ENCODE measurements around the gene PRPF6. TPM values are rescaled to one million over a fixed set of nuclear protein-coding genes. Genes with fewer than 3 reads are reported as not detected.

PRPF6 gene
- total and polyA plus RNA-seq, 2 of the 13 experiments (the other 11 are each of a cell fraction or from before 2014, with no cell fraction given), result 63.7 to 101 TPM

DNA sequence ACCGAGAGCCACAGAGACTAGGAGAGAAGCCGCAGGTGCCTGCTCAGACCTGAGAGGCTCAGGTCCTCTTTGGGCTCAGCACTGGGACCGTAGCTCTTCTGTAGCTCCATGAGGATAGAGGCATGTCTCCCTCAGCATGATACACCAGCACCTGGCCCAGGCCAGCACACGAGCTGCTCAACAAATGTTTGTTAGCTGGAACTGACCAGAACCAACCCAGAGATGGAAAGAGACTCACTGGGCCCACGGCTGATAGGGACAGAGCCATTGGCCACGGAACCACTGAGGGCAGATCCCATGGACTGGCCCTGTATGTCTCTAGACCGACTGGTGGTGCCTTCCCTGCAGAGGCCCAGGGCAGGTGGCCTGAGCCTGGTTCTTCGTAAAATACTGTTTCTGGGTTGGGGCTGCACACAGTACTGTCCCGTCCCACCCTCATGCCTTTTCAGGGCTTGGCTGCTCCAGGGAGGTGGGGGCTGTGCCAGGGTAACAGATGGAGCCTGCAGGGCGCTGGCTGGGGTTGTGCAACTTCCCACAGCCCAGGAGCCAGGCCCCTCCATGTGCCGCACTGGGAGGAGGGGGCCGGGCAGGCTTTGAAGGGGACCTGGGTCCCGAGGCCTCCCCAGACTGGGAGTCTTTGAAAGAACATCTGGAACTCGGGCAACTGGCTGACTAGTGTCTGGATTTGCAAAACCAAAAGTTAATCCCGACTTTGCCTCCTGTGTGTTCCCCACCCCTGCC, 60.3 kb downstream of the PRPF6 start (continued):
- TF ChIP-seq, protein P1, sequence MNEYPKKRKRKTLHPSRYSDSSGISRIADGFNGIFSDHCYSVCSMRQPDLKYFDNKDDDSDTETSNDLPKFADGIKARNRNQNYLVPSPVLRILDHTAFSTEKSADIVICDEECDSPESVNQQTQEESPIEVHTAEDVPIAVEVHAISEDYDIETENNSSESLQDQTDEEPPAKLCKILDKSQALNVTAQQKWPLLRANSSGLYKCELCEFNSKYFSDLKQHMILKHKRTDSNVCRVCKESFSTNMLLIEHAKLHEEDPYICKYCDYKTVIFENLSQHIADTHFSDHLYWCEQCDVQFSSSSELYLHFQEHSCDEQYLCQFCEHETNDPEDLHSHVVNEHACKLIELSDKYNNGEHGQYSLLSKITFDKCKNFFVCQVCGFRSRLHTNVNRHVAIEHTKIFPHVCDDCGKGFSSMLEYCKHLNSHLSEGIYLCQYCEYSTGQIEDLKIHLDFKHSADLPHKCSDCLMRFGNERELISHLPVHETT (CRISPR knock-in tag; conservative IDR thresholded peaks at IDR 0.05), result 0 out of 2 replicates have a peak, but pooled peaks have one; percentile 27
- TF ChIP-seq NFKBIZ (CRISPR knock-in tag; IDR thresholded peaks at IDR 0.05), result peak; percentile 80; the same call in 1 of the 2 replicates
- TF ChIP-seq PITX1 (CRISPR knock-in tag; IDR thresholded peaks at IDR 0.05), result 0 out of 2 replicates have a peak, but pooled peaks have one; percentile 12
- TF ChIP-seq BORCS8-MEF2B (CRISPR knock-in tag; IDR thresholded peaks at IDR 0.05), result peak; percentile 60
- TF ChIP-seq, protein P2, sequence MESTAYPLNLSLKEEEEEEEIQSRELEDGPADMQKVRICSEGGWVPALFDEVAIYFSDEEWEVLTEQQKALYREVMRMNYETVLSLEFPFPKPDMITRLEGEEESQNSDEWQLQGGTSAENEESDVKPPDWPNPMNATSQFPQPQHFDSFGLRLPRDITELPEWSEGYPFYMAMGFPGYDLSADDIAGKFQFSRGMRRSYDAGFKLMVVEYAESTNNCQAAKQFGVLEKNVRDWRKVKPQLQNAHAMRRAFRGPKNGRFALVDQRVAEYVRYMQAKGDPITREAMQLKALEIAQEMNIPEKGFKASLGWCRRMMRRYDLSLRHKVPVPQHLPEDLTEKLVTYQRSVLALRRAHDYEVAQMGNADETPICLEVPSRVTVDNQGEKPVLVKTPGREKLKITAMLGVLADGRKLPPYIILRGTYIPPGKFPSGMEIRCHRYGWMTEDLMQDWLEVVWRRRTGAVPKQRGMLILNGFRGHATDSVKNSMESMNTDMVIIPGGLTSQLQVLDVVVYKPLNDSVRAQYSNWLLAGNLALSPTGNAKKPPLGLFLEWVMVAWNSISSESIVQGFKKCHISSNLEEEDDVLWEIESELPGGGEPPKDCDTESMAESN (CRISPR knock-in tag; conservative IDR thresholded peaks at IDR 0.05), result peak; percentile 89
- TF ChIP-seq, protein P3, sequence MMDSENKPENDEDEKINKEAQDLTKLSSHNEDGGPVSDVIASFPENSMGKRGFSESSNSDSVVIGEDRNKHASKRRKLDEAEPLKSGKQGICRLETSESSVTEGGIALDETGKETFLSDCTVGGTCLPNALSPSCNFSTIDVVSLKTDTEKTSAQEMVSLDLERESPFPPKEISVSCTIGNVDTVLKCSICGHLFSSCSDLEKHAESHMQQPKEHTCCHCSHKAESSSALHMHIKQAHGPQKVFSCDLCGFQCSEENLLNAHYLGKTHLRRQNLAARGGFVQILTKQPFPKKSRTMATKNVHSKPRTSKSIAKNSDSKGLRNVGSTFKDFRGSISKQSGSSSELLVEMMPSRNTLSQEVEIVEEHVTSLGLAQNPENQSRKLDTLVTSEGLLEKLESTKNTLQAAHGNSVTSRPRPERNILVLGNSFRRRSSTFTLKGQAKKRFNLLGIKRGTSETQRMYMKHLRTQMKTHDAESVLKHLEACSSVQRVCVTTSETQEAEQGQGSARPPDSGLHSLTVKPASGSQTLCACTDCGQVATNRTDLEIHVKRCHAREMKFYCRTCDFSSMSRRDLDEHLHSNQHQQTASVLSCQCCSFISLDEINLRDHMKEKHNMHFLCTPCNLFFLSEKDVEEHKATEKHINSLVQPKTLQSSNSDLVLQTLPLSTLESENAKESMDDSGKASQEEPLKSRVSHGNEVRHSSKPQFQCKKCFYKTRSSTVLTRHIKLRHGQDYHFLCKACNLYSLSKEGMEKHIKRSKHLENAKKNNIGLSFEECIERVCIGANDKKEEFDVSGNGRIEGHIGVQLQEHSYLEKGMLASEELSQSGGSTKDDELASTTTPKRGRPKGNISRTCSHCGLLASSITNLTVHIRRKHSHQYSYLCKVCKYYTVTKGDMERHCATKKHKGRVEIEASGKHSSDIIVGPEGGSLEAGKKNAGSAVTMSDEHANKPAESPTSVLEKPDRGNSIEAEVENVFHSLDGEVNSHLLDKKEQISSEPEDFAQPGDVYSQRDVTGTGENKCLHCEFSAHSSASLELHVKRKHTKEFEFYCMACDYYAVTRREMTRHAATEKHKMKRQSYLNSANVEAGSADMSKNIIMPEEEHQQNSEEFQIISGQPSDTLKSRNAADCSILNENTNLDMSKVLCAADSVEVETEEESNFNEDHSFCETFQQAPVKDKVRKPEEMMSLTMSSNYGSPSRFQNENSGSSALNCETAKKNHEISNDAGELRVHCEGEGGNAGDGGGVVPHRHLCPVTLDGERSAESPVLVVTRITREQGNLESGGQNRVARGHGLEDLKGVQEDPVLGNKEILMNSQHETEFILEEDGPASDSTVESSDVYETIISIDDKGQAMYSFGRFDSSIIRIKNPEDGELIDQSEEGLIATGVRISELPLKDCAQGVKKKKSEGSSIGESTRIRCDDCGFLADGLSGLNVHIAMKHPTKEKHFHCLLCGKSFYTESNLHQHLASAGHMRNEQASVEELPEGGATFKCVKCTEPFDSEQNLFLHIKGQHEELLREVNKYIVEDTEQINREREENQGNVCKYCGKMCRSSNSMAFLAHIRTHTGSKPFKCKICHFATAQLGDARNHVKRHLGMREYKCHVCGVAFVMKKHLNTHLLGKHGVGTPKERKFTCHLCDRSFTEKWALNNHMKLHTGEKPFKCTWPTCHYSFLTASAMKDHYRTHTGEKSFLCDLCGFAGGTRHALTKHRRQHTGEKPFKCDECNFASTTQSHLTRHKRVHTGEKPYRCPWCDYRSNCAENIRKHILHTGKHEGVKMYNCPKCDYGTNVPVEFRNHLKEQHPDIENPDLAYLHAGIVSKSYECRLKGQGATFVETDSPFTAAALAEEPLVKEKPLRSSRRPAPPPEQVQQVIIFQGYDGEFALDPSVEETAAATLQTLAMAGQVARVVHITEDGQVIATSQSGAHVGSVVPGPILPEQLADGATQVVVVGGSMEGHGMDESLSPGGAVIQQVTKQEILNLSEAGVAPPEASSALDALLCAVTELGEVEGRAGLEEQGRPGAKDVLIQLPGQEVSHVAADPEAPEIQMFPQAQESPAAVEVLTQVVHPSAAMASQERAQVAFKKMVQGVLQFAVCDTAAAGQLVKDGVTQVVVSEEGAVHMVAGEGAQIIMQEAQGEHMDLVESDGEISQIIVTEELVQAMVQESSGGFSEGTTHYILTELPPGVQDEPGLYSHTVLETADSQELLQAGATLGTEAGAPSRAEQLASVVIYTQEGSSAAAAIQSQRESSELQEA (CRISPR knock-in tag; IDR thresholded peaks at IDR 0.05; ENCODE audit: not compliant biosample characterization), result peak; percentile 29
- TF ChIP-seq ZNF572 (CRISPR knock-in tag; IDR thresholded peaks at IDR 0.05), result peak; percentile 97; the same call in 1 of the 2 replicates
- 0 out of 2 replicates have a peak, but pooled peaks have one; percentile 69 for TF ChIP-seq ZNF737 (CRISPR knock-in tag; IDR thresholded peaks at IDR 0.05; ENCODE audit: borderline replicate concordance)
- no peak for TF ChIP-seq ZNF143 (CRISPR knock-in tag; IDR thresholded peaks at IDR 0.05)
- TF ChIP-seq SMAD9 (CRISPR knock-in tag; IDR thresholded peaks at IDR 0.05), result 0 out of 2 replicates have a peak, but pooled peaks have one; percentile 3
- TF ChIP-seq FOXO1 (CRISPR knock-in tag; IDR thresholded peaks at IDR 0.05), result peak; percentile 26; the same call in 1 of the 2 replicates
- peak; percentile 55; the same call in 1 of the 2 replicates for TF ChIP-seq ZNF326 (CRISPR knock-in tag; IDR thresholded peaks at IDR 0.05; ENCODE audit: borderline replicate concordance)
- TF ChIP-seq FOXA3 (CRISPR knock-in tag; IDR thresholded peaks at IDR 0.05), result peak; percentile 47; the same call in 1 of the 2 replicates
- TF ChIP-seq ZNF136 (CRISPR knock-in tag; IDR thresholded peaks at IDR 0.05; ENCODE audit: low read depth), result no peak
- TF ChIP-seq, protein P4, sequence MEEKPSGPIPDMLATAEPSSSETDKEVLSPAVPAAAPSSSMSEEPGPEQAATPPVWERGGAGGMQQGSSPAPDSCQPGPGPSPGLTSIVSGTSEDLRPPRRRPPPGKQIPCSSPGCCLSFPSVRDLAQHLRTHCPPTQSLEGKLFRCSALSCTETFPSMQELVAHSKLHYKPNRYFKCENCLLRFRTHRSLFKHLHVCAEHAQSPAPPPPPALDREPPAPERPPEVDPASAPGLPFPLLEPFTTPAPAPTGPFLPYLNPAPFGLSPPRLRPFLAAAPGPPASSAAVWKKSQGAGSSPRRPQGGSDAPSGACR (CRISPR knock-in tag; IDR thresholded peaks at IDR 0.05), result peak; percentile 56; the same call in 1 of the 2 replicates

Measured in HepG2 (cell line).